HFFc6 (cell line): ENCODE results near the gene ADAM17. TPM values are rescaled to one million over a fixed set of nuclear protein-coding genes. Genes with fewer than 3 reads are reported as not detected.
A peak's percentile ranks its signal among the peaks of the same experiment; 100 is the strongest.
"Not testable (repeated sequence)": the region's sequence is repeated elsewhere in the genome, so short reads cannot be mapped to it uniquely, and the experiment has no call there.

Experiments
- DNase-seq: peaks from one replicate; pipeline ENCODE4 v3.0.0-alpha.2; 2018
- H3K27ac Mint-ChIP-seq: 2 replicates; pipeline ENCODE4 v1.8.0; 2020; ENCODE audit warnings: mild to moderate bottlenecking, mixed read lengths
- H3K27me3 Mint-ChIP-seq: 2 replicates; pipeline ENCODE4 v1.8.0; 2021; ENCODE audit warnings: mild to moderate bottlenecking, moderate library complexity, mixed read lengths; ENCODE audit not compliant: insufficient read depth
- H3K36me3 Mint-ChIP-seq: 2 replicates; pipeline ENCODE4 v1.8.0; 2021; ENCODE audit warnings: low read depth, mixed read lengths
- H3K4me1 Mint-ChIP-seq: 2 replicates; pipeline ENCODE4 v1.8.0; 2020; ENCODE audit warnings: low read depth, mixed read lengths
- H3K4me3 Mint-ChIP-seq: 2 replicates; pipeline ENCODE4 v1.8.0; 2020; ENCODE audit warnings: mild to moderate bottlenecking, moderate library complexity, mixed read lengths
- H3K9me3 Mint-ChIP-seq: 2 replicates; pipeline ENCODE4 v1.8.0; 2020; ENCODE audit warnings: mild to moderate bottlenecking, mixed read lengths
- CTCF ChIP-seq: fragments of 200-600 bp; sonication (generic); IDR thresholded peaks from 2 replicates; pipeline ENCODE4 v1.5.0; 2021; ENCODE audit warnings: antibody characterized with exemption, mild to moderate bottlenecking
- total RNA-seq, 6 experiments: library from RNA; stranded (reverse); fragmentation: NEBNext Ultra II Directional; extraction: Animal tissue kit (Norgen Biotek cat#: 25700); gene quantifications; 2 replicates in 1 of 6; 3 replicates in 5 of 6; pipeline ENCODE4 v1.2.3, GENCODE V29; 2021

Gene ADAM17
- total RNA-seq, 6 experiments from 2014 or later = 16.0 to 20.0 (median 19.4) TPM

- Mint-ChIP-seq H3K4me1 (peaks cover 7% of the 10 kb centered on the region), H3K9me3 (no peaks in the 10 kb centered on the region), H3K4me3 (no peak overlapping the region), H3K36me3 (peaks cover 29% of the 10 kb centered on the region), H3K27me3 (no peaks in the 10 kb centered on the region), H3K27ac (no peak overlapping the region)
- TF ChIP-seq CTCF = no peak
- DNase-seq = no peak
These were observed 37.5 kb downstream of the ADAM17 start for GRCh38 chr2:9518163-9518562.

GRCh38 chr2:9517118-9517782, 38.4 kb downstream of the ADAM17 start:
- no peak overlapping the region for H3K27ac Mint-ChIP-seq
- peaks cover 7% of the 10 kb centered on the region for H3K4me1 Mint-ChIP-seq
- DNase-seq = no peak
- no peaks in the 10 kb centered on the region for H3K27me3 Mint-ChIP-seq
- no peak overlapping the region for H3K4me3 Mint-ChIP-seq
- no peaks in the 10 kb centered on the region for H3K9me3 Mint-ChIP-seq
- peaks cover 29% of the 10 kb centered on the region for H3K36me3 Mint-ChIP-seq
- no peak for TF ChIP-seq CTCF

GRCh38 chr2:9513946-9514345, 41.7 kb downstream of the ADAM17 start:
- not testable (repeated sequence) for H3K9me3 Mint-ChIP-seq, H3K27me3 Mint-ChIP-seq, H3K4me3 Mint-ChIP-seq, H3K4me1 Mint-ChIP-seq, H3K27ac Mint-ChIP-seq, DNase-seq
- peaks cover 25% of the 10 kb centered on the region for H3K36me3 Mint-ChIP-seq

- no peak overlapping the region for H3K4me3 Mint-ChIP-seq
- TF ChIP-seq CTCF = no peak
- H3K9me3 Mint-ChIP-seq = no peaks in the 10 kb centered on the region
- peaks cover 2% of the 10 kb centered on the region; the same call in 1 of the 2 replicates for H3K27me3 Mint-ChIP-seq
- no peak for DNase-seq
- peak overlapping the region; percentile 6; the same call in 1 of the 2 replicates for H3K27ac Mint-ChIP-seq
- peaks cover 7% of the 10 kb centered on the region; the same call in 1 of the 2 replicates for H3K4me1 Mint-ChIP-seq
- H3K36me3 Mint-ChIP-seq = peaks cover 25% of the 10 kb centered on the region
These were observed 46.7 kb downstream of the ADAM17 start for GRCh38 chr2:9508931-9509330.

- peaks cover 2% of the 10 kb centered on the region for H3K27me3 Mint-ChIP-seq
- H3K4me1 Mint-ChIP-seq = peaks cover 12% of the 10 kb centered on the region
- peak overlapping the region; percentile 63 for H3K27ac Mint-ChIP-seq
- DNase-seq = peak; percentile 41
- H3K9me3 Mint-ChIP-seq = no peaks in the 10 kb centered on the region
- no peak for TF ChIP-seq CTCF
- H3K36me3 Mint-ChIP-seq = peaks cover 45% of the 10 kb centered on the region
- no peak overlapping the region for H3K4me3 Mint-ChIP-seq
These were observed 57.4 kb downstream of the ADAM17 start for GRCh38 chr2:9498210-9498609.

- Mint-ChIP-seq H3K27ac (no peak overlapping the region), H3K36me3 (peaks cover 46% of the 10 kb centered on the region), H3K4me1 (peaks cover 12% of the 10 kb centered on the region), H3K27me3 (peaks cover 2% of the 10 kb centered on the region), H3K4me3 (no peak overlapping the region), H3K9me3 (no peaks in the 10 kb centered on the region)
- no peak for DNase-seq
- TF ChIP-seq CTCF = no peak
These were observed 58.6 kb downstream of the ADAM17 start for GRCh38 chr2:9497017-9497416.
